Urothelium cell line (cell line): ENCODE results near the gene PRDM11.
"Not testable (repeated sequence)": the region's sequence is repeated elsewhere in the genome, so short reads cannot be mapped to it uniquely, and the experiment has no call there.

Experiments
- DNase-seq: peaks from one replicate; pipeline ENCODE4 v3.0.0; 2011; ENCODE audit warnings: low spot score, mixed read lengths
- FAIRE-seq: peaks from 2 replicates; lab custom pipeline; 2011; peaks lifted over from hg19 to GRCh38; lab: Jason Lieb, UNC

The PRDM11 gene

GRCh38 chr11:45229401-45230020, 83.1 kb downstream of the PRDM11 start:
- FAIRE-seq (no peak), DNase-seq (no peak)

- FAIRE-seq (no peak), DNase-seq (no peak)
Measured at GRCh38 chr11:45232341-45233080, 86.1 kb downstream of the PRDM11 start.

GRCh38 chr11:45233121-45233803, 86.8 kb downstream of the PRDM11 start:
- DNase-seq (peak; percentile 79), FAIRE-seq (no peak)

GRCh38 chr11:45233804-45234170, 87.3 kb downstream of the PRDM11 start:
- no peak for FAIRE-seq
- no peak for DNase-seq

GRCh38 chr11:45234306-45235006, 88.0 kb downstream of the PRDM11 start:
- FAIRE-seq (no peak), DNase-seq (no peak)

GRCh38 chr11:45237711-45238315, 91.4 kb downstream of the PRDM11 start:
- FAIRE-seq (no peak), DNase-seq (no peak)

- DNase-seq (peak; percentile 52), FAIRE-seq (no peak)
Measured at GRCh38 chr11:45238724-45239123, 92.3 kb downstream of the PRDM11 start.

- DNase-seq (no peak), FAIRE-seq (no peak)
Measured at GRCh38 chr11:45239733-45240132, 93.3 kb downstream of the PRDM11 start.

GRCh38 chr11:45243967-45244366, 97.5 kb downstream of the PRDM11 start:
- DNase-seq (no peak), FAIRE-seq (no peak)

- DNase-seq = no peak
- no peak for FAIRE-seq
Measured at GRCh38 chr11:45245218-45246045, 99.0 kb downstream of the PRDM11 start.

GRCh38 chr11:45246241-45246640, 99.8 kb downstream of the PRDM11 start:
- FAIRE-seq = no peak

GRCh38 chr11:45247433-45247832, 101.0 kb downstream of the PRDM11 start:
- DNase-seq (no peak), FAIRE-seq (no peak)

More at GRCh38 chr11:45246241-45246640, 99.8 kb downstream of the PRDM11 start:
- DNase-seq = no peak

GRCh38 chr11:45248501-45249011, 102.1 kb downstream of the PRDM11 start:
- DNase-seq (no peak), FAIRE-seq (no peak)

GRCh38 chr11:45249372-45249771, 102.9 kb downstream of the PRDM11 start:
- not testable (repeated sequence) for DNase-seq, FAIRE-seq

GRCh38 chr11:45250035-45250718, 103.7 kb downstream of the PRDM11 start:
- DNase-seq (no peak), FAIRE-seq (no peak)

- DNase-seq = peak; percentile 65
- FAIRE-seq = peak; percentile 73
Measured at GRCh38 chr11:45252134-45252856, 105.9 kb downstream of the PRDM11 start.

GRCh38 chr11:45252877-45253276, 106.4 kb downstream of the PRDM11 start:
- DNase-seq (no peak), FAIRE-seq (no peak)

- DNase-seq = no peak
Measured at GRCh38 chr11:45253640-45254039, 107.2 kb downstream of the PRDM11 start.

GRCh38 chr11:45254070-45254469, 107.6 kb downstream of the PRDM11 start:
- DNase-seq (no peak), FAIRE-seq (no peak)

More at GRCh38 chr11:45253640-45254039, 107.2 kb downstream of the PRDM11 start:
- FAIRE-seq = no peak
